WTC11 (cell line): ENCODE results near the gene PARM1. TPM values are rescaled to one million over a fixed set of nuclear protein-coding genes. Genes with fewer than 3 reads are reported as not detected.

ENCODE experiments used
- ATAC-seq: fragments of 200-7000 bp; cut with Tn5 transposase; 2 replicates; pipeline ENCODE4 v1.10.0; 2021; ENCODE audit warnings: mild to moderate bottlenecking, moderate library complexity
- CTCF ChIA-PET: fragments of 300-600 bp; sonication (Branson Sonifier 250); formaldehyde crosslinking; loops from one replicate; lab custom pipeline; 2021; ENCODE audit warnings: antibody characterized with exemption; lab: Charles Lee
- POLR2A ChIA-PET: fragments of 350-600 bp; sonication (Branson Sonifier 250); formaldehyde crosslinking; loops from one replicate; lab custom pipeline; 2021; ENCODE audit warnings: antibody characterized with exemption; lab: Charles Lee
- DNase-seq: peaks from one replicate; pipeline ENCODE4 v3.0.0; 2021; ENCODE audit warnings: low spot score
- H3K27ac Mint-ChIP-seq: 2 replicates; pipeline ENCODE4 v1.8.0; 2021; ENCODE audit warnings: mixed read lengths
- H3K27me3 Mint-ChIP-seq: 2 replicates; pipeline ENCODE4 v1.8.0; 2021; ENCODE audit warnings: low read depth, mild to moderate bottlenecking, moderate library complexity, mixed read lengths
- H3K36me3 Mint-ChIP-seq: 2 replicates; pipeline ENCODE4 v1.8.0; 2021; ENCODE audit warnings: mixed read lengths
- H3K4me1 Mint-ChIP-seq: 2 replicates; pipeline ENCODE4 v1.8.0; 2022; ENCODE audit warnings: mixed read lengths
- H3K4me3 Mint-ChIP-seq: 2 replicates; pipeline ENCODE4 v1.8.0; 2021; ENCODE audit warnings: mild to moderate bottlenecking, moderate library complexity, mixed read lengths
- H3K9me3 Mint-ChIP-seq: 2 replicates; pipeline ENCODE4 v1.8.0; 2021; ENCODE audit warnings: mixed read lengths
- FOXJ3 ChIP-seq: sonication (generic); formaldehyde crosslinking; IDR thresholded peaks from 2 replicates; pipeline ENCODE4 v1.9.0; 2021; ENCODE audit warnings: missing genetic modification reagents, mild to moderate bottlenecking, borderline replicate concordance
- FOXP1 ChIP-seq: sonication (generic); formaldehyde crosslinking; IDR thresholded peaks from 2 replicates; pipeline ENCODE4 v1.8.0; 2022; ENCODE audit warnings: missing genetic modification reagents, mild to moderate bottlenecking, moderate library complexity, borderline replicate concordance
- GTF2I ChIP-seq: fragments of 250-450 bp; sonication (Bioruptor Pico); conservative IDR thresholded peaks from 2 replicates; pipeline ENCODE4 v1.4.0; 2021; ENCODE audit warnings: mild to moderate bottlenecking
- HMGXB4 ChIP-seq: sonication (generic); formaldehyde crosslinking; IDR thresholded peaks from 2 replicates; pipeline ENCODE4 v1.8.1; 2023; ENCODE audit warnings: mild to moderate bottlenecking, moderate library complexity, missing genetic modification reagents
- JUN ChIP-seq: sonication (generic); formaldehyde crosslinking; IDR thresholded peaks from 2 replicates; pipeline ENCODE4 v1.8.0; 2023; ENCODE audit warnings: mild to moderate bottlenecking, missing genetic modification reagents
- NR3C1 ChIP-seq: sonication (generic); formaldehyde crosslinking; conservative IDR thresholded peaks from 2 replicates; pipeline ENCODE4 v1.8.1; 2023; ENCODE audit warnings: low read depth, mild to moderate bottlenecking, missing genetic modification reagents
- OVOL2 ChIP-seq: fragments of 250-450 bp; sonication (Bioruptor Pico); IDR thresholded peaks from 2 replicates; pipeline ENCODE4 v1.9.0; 2021; ENCODE audit warnings: mild to moderate bottlenecking, borderline replicate concordance
- STAT6 ChIP-seq: sonication (generic); formaldehyde crosslinking; conservative IDR thresholded peaks from 2 replicates; pipeline ENCODE4 v1.8.1; 2023; ENCODE audit warnings: mild to moderate bottlenecking, low read depth, missing genetic modification reagents, moderate library complexity
- TCF7 ChIP-seq: sonication (generic); formaldehyde crosslinking; IDR thresholded peaks from 2 replicates; pipeline ENCODE4 v1.8.0; 2022; ENCODE audit warnings: mild to moderate bottlenecking, low read depth, missing genetic modification reagents, moderate library complexity
- TEAD4 ChIP-seq: sonication (generic); formaldehyde crosslinking; IDR thresholded peaks from 2 replicates; pipeline ENCODE4 v1.8.0; 2022; ENCODE audit warnings: mild to moderate bottlenecking, missing genetic modification reagents
- USF1 ChIP-seq: sonication (generic); formaldehyde crosslinking; IDR thresholded peaks from 2 replicates; pipeline ENCODE4 v1.8.0; 2022; ENCODE audit warnings: mild to moderate bottlenecking, missing genetic modification reagents
- ZMAT4 ChIP-seq: fragments of 250-450 bp; sonication (Bioruptor Pico); IDR thresholded peaks from 2 replicates; pipeline ENCODE4 v1.9.0; 2021; ENCODE audit warnings: mild to moderate bottlenecking
- ZNF281 ChIP-seq: sonication (generic); formaldehyde crosslinking; IDR thresholded peaks from 2 replicates; pipeline ENCODE4 v1.8.0; 2023; ENCODE audit warnings: mild to moderate bottlenecking, missing genetic modification reagents
- ZNF416 ChIP-seq: fragments of 250-450 bp; sonication (Bioruptor Pico); IDR thresholded peaks from 2 replicates; pipeline ENCODE4 v1.9.0; 2021; ENCODE audit warnings: mild to moderate bottlenecking, inconsistent platforms
- ZNF532 ChIP-seq: fragments of 250-450 bp; sonication (Bioruptor Pico); IDR thresholded peaks from 2 replicates; pipeline ENCODE4 v1.9.0; 2021; ENCODE audit warnings: mild to moderate bottlenecking, borderline replicate concordance
- total RNA-seq: library from RNA; stranded (reverse); gene quantifications from 3 replicates; pipeline ENCODE4 v1.2.3, GENCODE V29; 2021
- TF ChIP-seq, protein P1 (sequence below): sonication (generic); formaldehyde crosslinking; IDR thresholded peaks from 2 replicates; pipeline ENCODE4 v1.8.0; 2023; ENCODE audit warnings: missing genetic modification reagents
- TF ChIP-seq, protein P2 (sequence below): fragments of 250-450 bp; sonication (Bioruptor Pico); IDR thresholded peaks from 2 replicates; pipeline ENCODE4 v1.8.0; 2021; ENCODE audit warnings: mild to moderate bottlenecking

Gene PARM1
- total RNA-seq, 1 experiment from 2014 or later, result 6.3 TPM

- no peak for TF ChIP-seq ZNF532
- TF ChIP-seq HMGXB4 (CRISPR knock-in tag), result no peak
- TF ChIP-seq USF1 (CRISPR knock-in tag), result no peak
- TF ChIP-seq, protein P1, sequence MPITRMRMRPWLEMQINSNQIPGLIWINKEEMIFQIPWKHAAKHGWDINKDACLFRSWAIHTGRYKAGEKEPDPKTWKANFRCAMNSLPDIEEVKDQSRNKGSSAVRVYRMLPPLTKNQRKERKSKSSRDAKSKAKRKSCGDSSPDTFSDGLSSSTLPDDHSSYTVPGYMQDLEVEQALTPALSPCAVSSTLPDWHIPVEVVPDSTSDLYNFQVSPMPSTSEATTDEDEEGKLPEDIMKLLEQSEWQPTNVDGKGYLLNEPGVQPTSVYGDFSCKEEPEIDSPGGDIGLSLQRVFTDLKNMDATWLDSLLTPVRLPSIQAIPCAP, result no peak
- TF ChIP-seq OVOL2, result no peak
- no peak for TF ChIP-seq GTF2I (CRISPR knock-in tag)
- no peak for TF ChIP-seq NR3C1 (CRISPR knock-in tag)
- no peak for TF ChIP-seq TCF7 (CRISPR knock-in tag)
Observed at GRCh38 chr4:74975848-74976824, 43.2 kb downstream of the PARM1 start (continued).

GRCh38 chr4:74982546-74983252 lies 49.8 kb downstream of the PARM1 start:
- Mint-ChIP-seq H3K27ac (no peak overlapping the region), H3K4me3 (no peak overlapping the region), H3K27me3 (no peaks in the 10 kb centered on the region; the same call in 1 of the 2 replicates), H3K9me3 (peaks cover 32% of the 10 kb centered on the region), H3K4me1 (no peaks in the 10 kb centered on the region), H3K36me3 (peaks cover 11% of the 10 kb centered on the region)
- DNase-seq, result no peak
- no peak for ATAC-seq
- ChIA-PET POLR2A (no interaction called here), CTCF (no interaction called here)
- TF ChIP-seq STAT6 (CRISPR knock-in tag), result no peak
- no peak for TF ChIP-seq ZNF416 (CRISPR knock-in tag)
- no peak for TF ChIP-seq TEAD4 (CRISPR knock-in tag)
- TF ChIP-seq, protein P2, sequence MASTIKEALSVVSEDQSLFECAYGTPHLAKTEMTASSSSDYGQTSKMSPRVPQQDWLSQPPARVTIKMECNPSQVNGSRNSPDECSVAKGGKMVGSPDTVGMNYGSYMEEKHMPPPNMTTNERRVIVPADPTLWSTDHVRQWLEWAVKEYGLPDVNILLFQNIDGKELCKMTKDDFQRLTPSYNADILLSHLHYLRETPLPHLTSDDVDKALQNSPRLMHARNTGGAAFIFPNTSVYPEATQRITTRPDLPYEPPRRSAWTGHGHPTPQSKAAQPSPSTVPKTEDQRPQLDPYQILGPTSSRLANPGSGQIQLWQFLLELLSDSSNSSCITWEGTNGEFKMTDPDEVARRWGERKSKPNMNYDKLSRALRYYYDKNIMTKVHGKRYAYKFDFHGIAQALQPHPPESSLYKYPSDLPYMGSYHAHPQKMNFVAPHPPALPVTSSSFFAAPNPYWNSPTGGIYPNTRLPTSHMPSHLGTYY (CRISPR knock-in tag), result no peak
- TF ChIP-seq JUN (CRISPR knock-in tag), result no peak
- no peak for TF ChIP-seq ZMAT4 (CRISPR knock-in tag)
- no peak for TF ChIP-seq FOXJ3 (CRISPR knock-in tag)
- no peak for TF ChIP-seq FOXP1 (CRISPR knock-in tag)
- TF ChIP-seq ZNF281, result no peak
